Suppressor macrophage treated with lipopolysaccharide for 4 hours (primary cell): ENCODE results near the gene BLZF1.
"Not testable (repeated sequence)": the region's sequence is repeated elsewhere in the genome, so short reads cannot be mapped to it uniquely, and the experiment has no call there.

Experiments used
- DNase-seq: peaks from one replicate; pipeline ENCODE4 v3.0.0-alpha.2; 2020

Gene BLZF1

DNA sequence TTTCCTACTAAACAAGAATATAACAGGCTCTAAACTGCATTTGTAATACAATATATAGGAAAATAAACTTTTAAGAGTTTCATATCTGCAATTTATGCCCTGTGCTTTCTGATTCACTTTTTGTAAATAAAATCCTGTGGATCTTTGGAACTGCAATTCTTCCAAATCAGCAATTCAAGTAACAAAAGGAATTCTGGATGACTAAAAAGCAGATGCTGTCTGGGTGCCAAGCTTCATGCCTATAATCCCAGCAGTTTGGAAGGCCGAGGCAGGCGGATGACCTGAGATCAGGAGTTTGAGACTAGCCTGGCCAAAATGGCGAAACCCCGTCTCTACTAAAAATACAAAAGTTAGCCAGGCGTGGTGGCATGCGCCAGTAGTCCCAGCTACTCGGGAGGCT lies 6.7 kb upstream of the BLZF1 start:
- DNase-seq: no peak

DNA sequence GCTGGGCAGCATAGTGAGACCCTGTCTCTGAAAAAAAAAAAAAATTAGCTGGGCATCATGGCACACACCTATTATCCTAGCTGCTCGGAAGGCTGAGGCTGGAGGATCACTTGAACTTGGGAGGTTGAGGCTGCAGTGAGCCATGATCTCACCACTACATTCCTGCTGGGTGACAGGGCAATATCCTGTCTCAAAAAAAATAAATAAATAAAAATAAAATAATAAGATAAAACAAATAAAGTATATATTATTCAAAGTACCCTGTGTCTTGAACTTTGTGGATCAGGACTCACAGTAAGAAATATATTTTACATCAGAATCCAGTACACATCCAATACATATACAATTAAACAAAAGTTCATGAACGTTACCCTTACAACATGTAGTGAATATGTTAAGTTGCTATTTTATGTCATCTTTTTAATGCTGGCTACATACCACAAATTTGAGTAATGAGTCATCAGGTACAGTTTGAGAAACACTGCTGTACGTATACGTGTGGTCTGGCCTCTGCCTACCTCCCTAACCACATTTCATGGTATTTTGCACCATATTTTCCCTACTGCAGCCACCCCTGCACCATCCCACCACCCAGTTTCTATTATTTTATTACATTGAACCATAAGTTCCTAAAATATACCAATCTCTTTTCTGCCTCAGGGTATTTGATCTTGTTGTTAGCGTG lies 4.8 kb upstream of the BLZF1 start:
- DNase-seq: no peak

DNA sequence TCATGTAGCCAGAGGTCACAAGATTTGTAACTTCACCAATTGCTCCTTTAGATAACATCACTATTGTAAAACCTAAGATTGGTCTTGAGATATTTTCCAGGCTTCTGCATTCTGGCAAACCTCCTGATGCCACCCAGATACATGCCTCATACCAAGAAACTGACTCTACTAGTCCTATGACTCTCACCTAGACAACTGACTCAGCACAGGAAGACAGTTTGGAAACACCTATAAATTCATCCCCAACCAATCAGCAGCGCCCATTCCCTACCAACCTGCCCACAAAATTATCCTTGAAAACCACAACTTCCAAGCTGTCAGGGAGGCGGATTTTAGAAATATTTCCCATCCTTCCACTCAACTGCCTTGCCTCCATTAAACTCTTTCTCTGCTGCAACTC lies 3.0 kb upstream of the BLZF1 start:
- no peak for DNase-seq

DNA sequence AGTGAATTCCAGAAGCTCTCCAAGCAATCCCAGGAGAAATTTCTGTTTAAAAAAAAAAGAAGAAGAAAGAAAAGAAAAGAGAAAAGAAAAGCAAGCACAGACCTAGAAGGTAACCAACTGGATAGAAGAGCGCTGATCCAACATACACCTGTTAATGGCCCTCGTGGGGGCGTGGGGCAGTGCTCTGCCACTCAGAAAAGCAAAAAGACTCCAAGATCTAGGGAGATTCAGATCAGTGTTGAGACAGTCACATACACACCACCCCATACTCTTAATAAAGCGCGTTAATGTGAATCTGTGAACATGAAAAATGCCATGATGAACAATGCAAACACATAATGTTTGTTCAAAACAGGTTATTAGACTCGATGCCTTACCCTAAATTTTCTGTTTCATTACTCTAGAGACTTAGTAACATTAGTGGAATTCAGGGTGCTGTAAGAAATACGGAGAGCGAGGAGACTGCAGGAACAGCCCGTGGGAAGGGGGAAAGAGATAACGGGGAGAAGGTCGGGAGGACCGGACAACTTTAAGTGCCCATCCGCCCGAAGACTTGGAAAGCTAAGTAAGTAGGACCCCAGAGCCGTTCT lies 804 bp upstream of the BLZF1 start:
- DNase-seq: no peak

DNA sequence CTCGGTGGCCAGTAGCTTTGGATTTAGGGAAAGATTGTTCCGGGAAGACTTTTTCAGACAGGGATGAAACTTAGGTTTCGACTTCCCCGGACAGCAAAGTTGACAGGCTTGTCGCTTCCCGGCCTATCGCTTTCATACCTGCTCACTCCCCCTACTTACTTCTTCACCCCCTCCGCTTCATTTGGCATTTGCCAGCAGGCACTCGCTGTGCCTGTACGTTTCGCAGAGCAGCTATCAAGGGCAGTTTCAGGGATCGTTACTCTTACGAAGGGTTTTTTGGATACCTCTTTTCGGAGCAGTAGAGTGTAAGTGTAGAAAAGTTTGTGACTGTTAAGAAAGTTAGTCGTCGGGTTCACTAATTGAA lies 393 bp downstream of the BLZF1 start:
- DNase-seq: peak; percentile 60

DNA sequence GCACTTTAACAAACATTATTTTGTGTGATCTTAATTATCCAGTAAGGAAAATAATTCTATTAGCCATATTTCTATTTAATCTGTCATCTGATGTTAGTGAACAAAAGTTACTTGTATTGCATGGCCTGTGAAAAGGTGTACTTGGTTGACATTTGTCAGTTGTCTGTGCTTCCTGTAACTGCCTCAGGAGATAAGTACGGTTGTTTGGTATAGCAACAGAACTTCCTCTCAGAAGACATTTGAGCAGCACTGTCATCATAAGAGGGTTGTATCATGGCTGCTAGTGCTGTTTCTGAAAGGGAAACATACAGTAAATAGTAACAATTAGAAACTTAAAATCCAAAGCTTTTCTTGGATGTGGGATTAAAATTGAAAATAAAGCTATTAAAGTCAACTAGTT lies 3.4 kb downstream of the BLZF1 start:
- peak; percentile 52 for DNase-seq

DNA sequence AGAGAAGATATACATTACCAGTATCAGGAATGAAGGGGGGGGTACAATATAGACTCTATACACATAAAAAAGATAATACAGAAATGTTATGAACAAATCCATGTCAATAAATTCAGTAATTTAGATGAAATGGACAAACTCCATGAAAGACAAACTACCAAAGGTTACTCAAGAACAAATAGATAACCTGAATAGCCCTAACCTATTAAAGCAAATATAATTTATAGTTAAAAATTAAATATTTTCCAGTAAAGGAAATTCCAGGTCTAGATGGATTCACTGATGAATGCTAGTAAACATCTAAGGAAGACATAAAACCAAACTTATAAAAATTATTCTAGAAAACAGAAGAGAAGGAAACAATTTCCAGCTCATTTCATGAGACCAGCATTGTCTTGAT lies 13.2 kb downstream of the BLZF1 start:
- DNase-seq: no peak

DNA sequence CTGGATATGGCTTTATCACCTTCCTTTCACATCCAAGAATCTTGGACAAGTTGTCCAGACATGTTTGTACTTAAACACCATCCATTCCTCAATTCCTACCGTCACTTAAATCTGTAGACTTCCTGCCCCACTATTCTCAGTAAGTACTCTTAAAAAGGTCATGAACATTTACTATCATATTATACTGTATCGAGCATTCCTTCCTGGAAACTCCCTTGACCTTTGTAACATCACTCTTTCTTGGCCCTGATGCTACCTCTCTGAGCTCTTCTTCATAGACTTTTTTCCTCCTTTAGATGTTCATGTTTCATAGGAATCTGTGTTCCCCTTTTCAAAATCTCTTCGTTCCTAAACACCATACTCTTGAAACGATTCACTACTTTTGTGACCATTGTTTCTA lies 15.5 kb downstream of the BLZF1 start:
- DNase-seq: no peak

DNA sequence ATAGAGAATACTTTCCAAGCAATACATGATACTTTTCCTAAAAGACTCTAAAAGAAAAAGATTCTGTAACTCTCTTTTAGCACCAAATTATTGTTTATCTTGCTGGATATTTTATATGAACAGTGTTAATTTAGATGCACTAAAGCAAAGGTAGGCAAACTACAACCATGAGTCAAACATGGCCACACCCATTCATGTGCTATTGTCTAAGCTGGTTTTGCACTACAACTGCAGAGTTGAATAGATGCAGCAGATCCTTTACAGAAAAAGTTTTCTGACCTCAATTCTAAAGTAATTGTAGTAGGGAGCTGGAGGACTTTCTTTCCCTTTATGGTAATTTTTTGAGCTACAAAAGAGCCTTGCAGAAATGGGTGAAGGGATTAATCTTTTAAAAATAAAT lies 19.4 kb downstream of the BLZF1 start:
- no peak for DNase-seq

DNA sequence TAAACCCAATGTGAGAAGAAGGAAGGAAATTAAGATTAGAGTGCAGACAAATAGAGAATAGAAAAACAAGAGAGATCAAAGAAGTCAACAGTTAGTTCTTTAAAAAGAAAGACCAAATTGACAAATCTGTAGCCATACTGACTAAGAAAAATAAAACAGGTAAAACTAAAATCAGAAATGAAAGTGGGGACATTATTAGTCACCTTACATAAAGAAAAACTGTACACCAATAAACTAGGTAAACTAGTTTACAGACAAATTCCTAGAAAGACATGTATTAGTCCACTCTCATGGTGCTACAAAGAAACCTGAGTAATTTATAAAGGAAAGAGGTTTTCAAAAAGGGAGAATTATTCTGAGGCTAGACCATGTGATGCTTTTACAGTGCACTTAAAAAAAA lies 22.3 kb downstream of the BLZF1 start:
- no peak for DNase-seq

DNA sequence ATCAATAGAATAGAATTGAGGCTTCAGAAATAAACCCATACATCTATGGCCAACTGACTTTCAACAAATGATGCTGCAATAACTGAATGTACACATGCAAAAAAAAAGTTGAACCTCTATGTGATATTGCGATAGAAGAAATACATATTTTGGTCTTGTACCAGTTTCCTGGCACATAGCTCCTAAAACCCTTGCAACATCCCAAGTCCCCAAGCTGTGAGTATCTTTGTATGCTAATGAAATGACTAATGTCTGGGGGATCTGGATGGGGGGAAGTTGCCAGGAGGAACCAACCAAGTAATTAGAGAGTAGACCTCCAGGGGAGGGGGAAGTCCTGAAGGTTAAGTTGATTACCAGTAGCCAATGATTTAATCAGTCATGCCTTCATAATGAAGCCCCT lies 24.4 kb downstream of the BLZF1 start:
- peak; percentile 24 for DNase-seq

DNA sequence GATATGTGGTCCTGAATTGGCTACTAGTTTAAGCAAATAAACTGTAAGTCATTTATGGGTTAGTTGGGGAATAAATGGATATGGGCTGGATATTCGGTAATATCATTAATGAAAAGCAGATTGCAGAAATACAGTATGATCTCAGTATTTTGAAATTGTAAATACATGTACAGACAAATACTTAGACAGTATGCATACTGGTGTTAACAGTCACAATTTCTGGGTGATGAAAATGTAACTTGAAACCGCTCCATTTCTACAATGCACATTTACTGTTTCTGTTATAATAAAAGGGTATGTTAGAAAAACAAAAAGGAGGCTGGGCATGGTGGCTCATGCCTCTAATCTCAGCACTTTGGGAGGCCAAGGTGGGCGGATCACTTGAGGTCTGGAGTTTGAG lies 28.0 kb downstream of the BLZF1 start:
- DNase-seq: no peak

DNA sequence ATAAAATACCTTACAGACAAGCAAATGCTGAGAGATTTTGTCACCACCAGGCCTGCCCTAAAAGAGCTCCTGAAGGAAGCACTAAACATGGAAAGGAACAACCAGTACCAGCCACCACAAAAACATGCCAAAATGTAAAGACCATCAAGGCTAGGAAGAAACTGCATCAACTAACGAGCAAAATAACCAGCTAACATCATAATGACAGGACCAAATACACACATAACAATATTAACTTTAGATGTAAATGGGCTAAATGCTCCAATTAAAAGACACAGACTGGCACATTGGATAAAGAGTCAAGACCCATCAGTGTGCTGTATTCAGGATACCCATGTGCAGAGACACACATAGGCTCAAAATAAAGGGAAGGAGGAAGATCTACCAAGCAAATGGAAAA lies 34.6 kb downstream of the BLZF1 start:
- not testable (repeated sequence) for DNase-seq

DNA sequence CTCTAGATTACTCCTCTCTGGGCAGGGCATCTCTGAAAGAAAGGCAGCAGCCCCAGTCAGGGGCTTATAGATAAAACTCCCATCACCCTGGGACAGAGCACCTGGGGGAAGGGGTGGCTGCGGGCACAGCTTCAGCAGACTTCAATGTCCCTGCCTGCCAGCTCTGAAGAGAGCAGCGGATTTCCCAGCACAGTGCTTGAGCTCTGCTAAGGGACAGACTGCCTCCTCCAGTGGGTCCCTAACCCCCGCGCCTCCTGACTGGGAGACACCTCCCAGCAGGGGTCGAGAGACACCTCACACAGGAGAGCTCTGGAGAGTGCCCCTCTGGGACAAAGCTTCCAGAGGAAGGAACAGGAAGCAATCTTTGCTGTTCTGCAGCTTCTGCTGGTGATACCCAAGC lies 40.3 kb downstream of the BLZF1 start:
- DNase-seq: not testable (repeated sequence)

DNA sequence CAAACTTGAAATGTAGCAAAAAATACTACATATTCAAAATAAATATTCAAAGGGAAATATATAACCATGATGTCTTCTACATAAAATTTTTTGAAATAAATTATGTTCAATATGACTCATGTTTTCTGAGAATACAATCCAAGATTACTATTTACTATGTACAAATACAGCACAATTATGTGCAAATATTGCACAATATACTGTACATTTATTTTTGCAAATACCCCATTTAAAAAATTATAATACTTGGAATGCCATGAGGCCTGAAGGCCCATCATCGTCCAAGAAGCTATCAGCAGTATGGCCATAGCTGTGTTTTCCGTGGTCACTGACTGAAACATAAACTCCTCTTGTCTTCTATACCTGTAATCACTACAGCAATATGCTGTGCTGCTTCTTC lies 47.0 kb downstream of the BLZF1 start:
- no peak for DNase-seq

DNA sequence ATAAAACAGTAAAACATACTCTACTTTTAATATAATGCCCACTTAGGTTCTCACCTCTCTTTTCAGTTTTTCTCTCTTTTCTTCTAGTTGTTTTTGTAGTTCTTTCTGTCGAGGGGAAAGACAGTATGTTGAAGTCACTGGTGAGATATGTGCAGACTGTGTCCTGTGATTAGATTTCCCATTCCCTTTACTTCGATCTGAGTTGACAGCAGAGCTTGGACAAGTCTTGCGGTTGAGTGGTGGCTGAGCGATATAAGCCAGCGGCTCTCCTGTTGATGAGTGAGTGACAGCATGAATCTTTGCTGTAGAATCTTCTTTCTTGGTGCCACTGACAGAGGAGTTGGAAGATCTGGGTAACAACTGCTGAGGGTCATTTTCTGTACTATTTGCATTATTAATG lies 53.3 kb downstream of the BLZF1 start:
- no peak for DNase-seq

DNA sequence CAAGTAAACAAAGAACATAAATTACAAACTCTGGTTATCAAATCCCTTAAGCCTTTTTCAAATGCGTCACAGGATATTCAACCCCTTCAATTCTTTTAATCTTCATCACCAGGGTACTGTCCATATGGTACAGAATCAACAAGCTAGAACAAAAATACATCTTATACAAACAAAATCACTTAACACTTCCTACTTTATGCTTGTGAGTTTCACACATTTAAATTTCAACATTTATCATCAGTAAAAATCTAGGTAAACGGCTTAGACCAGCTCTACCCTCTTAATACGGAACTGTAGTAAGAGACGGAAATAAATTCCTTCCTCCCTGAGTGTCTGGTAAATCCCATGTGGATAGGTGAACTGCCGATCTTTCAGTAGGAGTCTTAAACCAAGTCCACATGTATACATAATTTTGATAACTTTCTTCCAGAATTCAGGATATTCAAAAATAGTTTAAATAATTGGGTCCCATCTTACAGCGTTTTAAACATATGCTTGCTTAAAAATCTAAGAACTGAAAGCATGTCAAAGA lies 58.2 kb downstream of the BLZF1 start:
- DNase-seq: no peak

DNA sequence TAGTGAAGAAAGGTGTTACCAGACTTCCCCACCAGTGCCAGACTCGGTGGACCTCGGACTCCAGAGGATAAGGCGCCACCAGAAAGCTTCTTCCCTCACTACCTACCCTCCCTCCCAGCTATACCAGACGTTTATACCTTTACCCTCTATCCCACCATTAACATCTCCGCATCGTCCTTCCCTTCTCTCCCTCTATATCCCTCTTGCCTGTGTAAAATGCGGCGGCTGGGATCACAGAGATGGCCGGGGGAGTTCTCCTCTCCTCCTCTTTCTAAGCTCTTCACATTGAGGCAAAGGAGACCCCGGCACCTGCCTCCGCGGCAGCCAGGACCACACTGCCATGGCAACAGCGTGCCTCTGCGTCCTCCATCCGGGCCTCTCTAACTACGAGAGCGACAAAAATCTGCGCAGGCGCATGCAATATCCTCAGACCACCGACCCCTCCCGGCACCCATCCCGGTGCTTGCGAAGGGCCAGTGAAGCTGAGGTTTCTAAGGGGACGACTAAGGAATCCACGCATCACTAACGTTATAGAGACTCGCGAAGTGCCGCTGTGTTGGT lies 59.2 kb downstream of the BLZF1 start, which contains the start of gene CCDC181:
Gene CCDC181, minus strand, starts transcription at position 394 of the 561 bp plus-strand sequence. CDS start 2,547 bp downstream, outside the sequence.
- DNase-seq: peak; percentile 1
